BLaER1 treated with 17β-estradiol and CSF1 and Interleukin-3, amounts not matched to agents 10 nM and 100 nM (cell line): ENCODE measurements around the gene CLUH.
"Not testable (repeated sequence)": the region's sequence is repeated elsewhere in the genome, so short reads cannot be mapped to it uniquely, and the experiment has no call there.

Experiments
- H3K27ac ChIP-seq, 11 experiments: shearing (Covaris generic); formaldehyde crosslinking; 2 replicates each; pipeline ENCODE4 v1.8.1; 2022
- H3K27me3 ChIP-seq, 11 experiments: shearing (Covaris generic); formaldehyde crosslinking; 2 replicates each; pipeline ENCODE4 v1.8.1; 2022
- H3K36me3 ChIP-seq, 11 experiments: shearing (Covaris generic); formaldehyde crosslinking; 2 replicates each; pipeline ENCODE4 v1.8.1; 2022
- H3K4me1 ChIP-seq, 10 experiments: shearing (Covaris generic); formaldehyde crosslinking; 2 replicates each; pipeline ENCODE4 v1.8.1; 2022
- H3K4me2 ChIP-seq, 11 experiments: shearing (Covaris generic); formaldehyde crosslinking; 2 replicates each; pipeline ENCODE4 v1.8.1; 2022
- H3K4me3 ChIP-seq, 10 experiments: shearing (Covaris generic); formaldehyde crosslinking; 2 replicates each; pipeline ENCODE4 v1.8.1; 2022
- H3K9ac ChIP-seq, 11 experiments: shearing (Covaris generic); formaldehyde crosslinking; 2 replicates each; pipeline ENCODE4 v1.8.1; 2022
- H3K9me3 ChIP-seq, 11 experiments: shearing (Covaris generic); formaldehyde crosslinking; replicated peaks in 1 of 11; 2 replicates each; pipeline ENCODE4 v1.8.1; 2022
- H4K20me1 ChIP-seq, 11 experiments: shearing (Covaris generic); formaldehyde crosslinking; 2 replicates each; pipeline ENCODE4 v1.8.1; 2022
- Cebpa-rat ChIP-seq, 11 experiments: shearing (Covaris generic); IDR thresholded peaks; 2 replicates each; pipeline ENCODE4 v1.8.1; 2022

Gene CLUH

DNA sequence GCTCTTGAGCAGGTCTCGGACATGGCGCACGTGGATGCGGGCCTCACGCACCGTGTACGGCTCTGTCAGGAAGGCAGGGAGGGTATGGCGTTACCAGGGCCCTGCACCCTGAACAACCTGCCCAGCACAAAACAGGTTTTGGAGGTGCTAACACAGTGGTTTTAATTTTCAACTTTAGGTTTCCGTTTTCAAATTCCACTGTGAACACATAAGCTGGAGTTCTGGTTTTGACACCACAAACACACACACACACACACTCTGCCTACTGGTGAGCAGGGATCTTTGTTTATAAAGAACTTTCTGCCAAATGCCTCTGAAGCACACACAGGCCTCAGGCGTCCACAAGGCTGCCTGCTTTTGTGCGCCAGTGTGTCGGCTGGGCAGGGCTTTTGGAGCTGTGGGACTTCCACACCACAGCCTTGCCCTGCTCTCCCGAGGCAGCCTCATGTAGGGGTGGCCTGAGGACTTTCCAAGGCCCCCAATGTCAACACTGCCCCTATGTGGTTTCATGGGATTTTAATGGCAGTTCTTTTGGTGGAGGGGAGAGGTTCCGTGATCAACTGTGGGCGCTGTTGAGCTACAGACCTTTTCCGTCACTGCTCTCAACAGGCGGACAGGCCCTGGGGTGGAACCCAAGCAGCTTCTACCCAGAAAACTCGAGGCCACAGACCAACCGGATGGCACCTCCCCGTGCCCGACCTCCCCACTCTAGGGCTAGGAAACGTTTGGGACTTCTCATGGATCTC is 9.4 kb downstream of the CLUH start:
- no peak overlapping the region for H3K4me3 ChIP-seq
- H3K27ac ChIP-seq = no peak overlapping the region
- no peak overlapping the region for H3K4me2 ChIP-seq
- H4K20me1 ChIP-seq = peaks cover 38 to 100% (median 98%) of the 10 kb centered on the region in 11 experiments; a peak in 21 of 22 replicates
- H3K36me3 ChIP-seq = peaks cover 77 to 100% (median 96%) of the 10 kb centered on the region in 11 experiments
- H3K9ac ChIP-seq = no peak overlapping the region
- no peak for TF ChIP-seq Cebpa-rat (IDR thresholded peaks at IDR 0.05)
- no peaks in the 10 kb centered on the region for H3K27me3 ChIP-seq
- H3K4me1 ChIP-seq = peaks cover under 1 to 27% (median 17%) of the 10 kb centered on the region in 10 experiments; a peak in 18 of 20 replicates
- no peaks in the 10 kb centered on the region for H3K9me3 ChIP-seq

DNA sequence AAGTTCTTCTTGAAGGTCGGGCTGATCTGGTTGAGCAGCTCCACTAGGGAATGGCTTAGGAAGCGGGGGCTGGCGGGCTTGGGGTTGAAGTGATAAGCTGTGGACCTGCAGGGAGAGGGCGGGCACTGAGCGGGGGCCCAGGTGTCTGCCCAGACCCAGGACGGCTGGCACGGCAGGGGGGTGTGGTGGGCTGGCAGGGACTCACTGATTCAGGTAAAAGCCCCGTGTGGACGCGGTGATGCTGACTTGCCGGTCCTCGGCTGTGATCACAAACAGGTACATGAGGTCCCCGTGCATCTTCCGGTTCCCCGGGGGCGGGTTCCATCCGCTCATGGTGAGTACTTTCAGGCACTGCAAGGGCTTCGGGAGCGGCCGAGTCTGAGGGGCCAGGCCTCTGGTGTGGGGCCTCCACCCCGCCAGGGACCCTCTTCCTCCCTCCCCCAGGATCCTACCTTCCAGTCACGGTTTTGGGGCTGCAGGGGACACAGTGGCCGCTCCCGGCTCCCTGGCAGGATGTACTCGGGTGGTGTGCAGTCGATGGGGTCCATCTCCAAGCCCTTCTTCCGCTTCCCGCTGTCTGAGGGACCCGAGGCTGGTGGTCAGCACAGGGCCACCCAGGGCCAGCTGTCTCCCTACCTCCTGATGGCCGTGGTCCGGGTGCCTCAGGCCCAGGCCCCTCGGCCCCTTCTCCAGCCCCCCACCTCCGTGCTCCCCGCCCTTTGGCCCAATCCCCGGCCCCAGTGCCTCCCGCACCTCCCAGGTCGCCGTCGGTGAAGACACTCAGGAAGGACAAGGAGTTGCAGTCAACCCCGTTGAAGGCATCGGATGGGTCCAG is 10.2 kb downstream of the CLUH start:
- Histone ChIP-seq H3K4me2 (no peak overlapping the region), H3K27ac (no peak overlapping the region), H3K4me1 (peaks cover 0 to 19% (median 12%) of the 10 kb centered on the region in 10 experiments; a peak in 14 of 20 replicates), H3K9me3 (no peaks in the 10 kb centered on the region), H4K20me1 (peaks cover 31 to 100% (median 98%) of the 10 kb centered on the region in 11 experiments; a peak in 21 of 22 replicates), H3K9ac (no peak overlapping the region), H3K27me3 (no peaks in the 10 kb centered on the region), H3K4me3 (no peak overlapping the region), H3K36me3 (peaks cover 84 to 100% (median 97%) of the 10 kb centered on the region in 11 experiments)
- TF ChIP-seq Cebpa-rat (IDR thresholded peaks at IDR 0.05) = no peak

DNA sequence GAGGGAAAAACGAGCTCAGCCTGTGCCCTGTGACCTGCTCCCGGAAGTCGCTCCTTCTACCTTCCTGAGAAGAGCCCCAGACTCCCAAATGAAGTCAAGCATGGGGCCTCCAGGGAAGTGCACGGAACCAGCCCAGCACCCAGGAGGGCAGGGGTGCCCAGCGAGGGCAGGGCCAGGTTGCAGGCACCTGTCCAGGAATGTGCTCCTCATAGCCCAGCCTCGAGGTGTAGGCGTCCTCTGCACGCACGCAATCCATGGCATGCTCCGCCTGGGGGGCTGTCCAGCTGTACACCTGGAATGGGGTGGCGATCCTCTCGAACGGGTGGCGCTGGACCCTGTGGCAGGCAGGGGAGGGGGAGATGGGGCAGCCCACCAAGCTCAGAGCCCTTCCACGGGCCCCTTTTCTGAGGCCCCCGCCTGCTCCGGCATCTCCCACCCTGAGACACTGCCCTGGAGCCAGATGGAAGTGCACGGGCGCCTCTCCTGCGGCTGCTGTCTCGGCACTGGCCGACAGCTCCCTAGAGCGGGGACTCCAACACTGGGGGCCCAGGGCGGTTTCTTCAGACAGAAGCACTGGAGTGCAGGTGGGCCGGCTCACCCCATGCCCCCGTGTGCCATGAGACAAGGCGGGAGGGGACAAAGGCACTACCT is 10.9 kb downstream of the CLUH start:
- peaks cover 92 to 100% (median 97%) of the 10 kb centered on the region in 11 experiments for H3K36me3 ChIP-seq
- H4K20me1 ChIP-seq = peaks cover 23 to 100% (median 98%) of the 10 kb centered on the region in 11 experiments; a peak in 21 of 22 replicates
- peaks cover 0 to 12% (median 4%) of the 10 kb centered on the region in 10 experiments; a peak in 13 of 20 replicates for H3K4me1 ChIP-seq
- no peak overlapping the region for H3K27ac ChIP-seq
- H3K4me2 ChIP-seq = no peak overlapping the region
- no peaks in the 10 kb centered on the region for H3K27me3 ChIP-seq
- H3K9me3 ChIP-seq = no peaks in the 10 kb centered on the region
- H3K4me3 ChIP-seq = no peak overlapping the region
- TF ChIP-seq Cebpa-rat (IDR thresholded peaks at IDR 0.05) = no peak
- no peak overlapping the region for H3K9ac ChIP-seq

DNA sequence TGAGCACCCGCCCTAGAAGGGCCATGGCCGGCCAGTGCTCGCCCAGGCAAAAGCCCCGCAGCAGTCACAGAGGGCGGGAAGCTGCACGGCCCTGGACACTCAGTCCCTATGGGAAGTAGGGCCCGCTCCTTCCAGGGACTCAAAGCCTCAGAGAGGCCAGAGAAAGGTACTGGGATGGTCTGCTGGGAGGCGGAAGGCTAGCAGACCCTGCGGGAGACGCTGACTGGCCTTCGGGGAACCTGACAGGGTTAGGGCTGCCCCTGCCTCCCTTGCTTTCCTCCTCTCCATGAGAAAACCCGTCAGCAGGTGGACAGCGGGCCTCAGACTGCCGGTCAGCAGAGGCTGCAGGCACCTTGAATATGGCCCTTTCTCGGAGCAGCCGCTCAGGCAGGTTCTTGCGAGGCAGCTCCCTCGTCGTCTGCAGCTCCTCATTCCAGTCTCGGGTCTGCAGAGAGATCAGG is 11.5 kb downstream of the CLUH start:
- peaks cover 97 to 100% (median 100%) of the 10 kb centered on the region in 11 experiments for H3K36me3 ChIP-seq
- peaks cover 18 to 100% (median 98%) of the 10 kb centered on the region in 11 experiments; a peak in 21 of 22 replicates for H4K20me1 ChIP-seq
- no peaks in the 10 kb centered on the region for H3K27me3 ChIP-seq
- TF ChIP-seq Cebpa-rat (IDR thresholded peaks at IDR 0.05) = no peak
- peaks cover 0 to 9% (median 1%) of the 10 kb centered on the region in 10 experiments; a peak in 7 of 20 replicates for H3K4me1 ChIP-seq
- no peak overlapping the region; a peak in 1 of 22 replicates for H3K9ac ChIP-seq
- no peaks in the 10 kb centered on the region for H3K9me3 ChIP-seq
- no peak overlapping the region for H3K27ac ChIP-seq
- H3K4me2 ChIP-seq = no peak overlapping the region
- H3K4me3 ChIP-seq = no peak overlapping the region

DNA sequence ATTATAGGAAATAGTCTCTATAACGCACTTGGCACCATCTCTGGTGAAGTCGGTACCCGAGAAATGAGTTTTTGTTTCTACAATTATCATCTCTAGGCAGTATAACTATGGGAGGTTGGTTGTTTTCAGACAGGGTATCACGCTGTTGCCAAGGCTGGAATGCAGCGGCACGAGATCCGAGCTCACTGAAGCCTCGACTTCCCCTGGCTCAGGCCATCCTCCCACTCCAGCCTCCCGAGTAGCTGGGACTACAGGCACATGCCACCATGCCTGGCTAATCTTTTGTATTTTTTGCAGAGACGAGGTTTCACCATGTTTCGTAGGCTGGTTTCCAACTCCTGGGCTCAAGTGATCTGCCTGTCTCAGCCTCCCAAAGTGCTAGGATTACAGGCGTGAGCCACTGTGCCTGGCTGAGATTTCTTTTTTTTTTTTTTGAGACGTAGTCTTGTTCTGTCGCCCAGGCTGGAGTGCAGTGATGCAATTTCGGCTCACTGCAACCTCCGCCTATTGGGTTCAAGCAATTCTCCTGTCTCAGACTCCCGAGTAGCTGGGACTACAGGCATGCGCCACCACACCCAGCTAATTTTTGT is 12.3 kb downstream of the CLUH start:
- Histone ChIP-seq H3K36me3 (peaks cover 96 to 99% (median 98%) of the 10 kb centered on the region in 11 experiments), H4K20me1 (peaks cover 10 to 99% (median 96%) of the 10 kb centered on the region in 11 experiments; a peak in 21 of 22 replicates)
- not testable (repeated sequence) for H3K9ac ChIP-seq, H3K9me3 ChIP-seq, H3K27me3 ChIP-seq, H3K4me1 ChIP-seq, H3K4me2 ChIP-seq, H3K4me3 ChIP-seq, H3K27ac ChIP-seq

DNA sequence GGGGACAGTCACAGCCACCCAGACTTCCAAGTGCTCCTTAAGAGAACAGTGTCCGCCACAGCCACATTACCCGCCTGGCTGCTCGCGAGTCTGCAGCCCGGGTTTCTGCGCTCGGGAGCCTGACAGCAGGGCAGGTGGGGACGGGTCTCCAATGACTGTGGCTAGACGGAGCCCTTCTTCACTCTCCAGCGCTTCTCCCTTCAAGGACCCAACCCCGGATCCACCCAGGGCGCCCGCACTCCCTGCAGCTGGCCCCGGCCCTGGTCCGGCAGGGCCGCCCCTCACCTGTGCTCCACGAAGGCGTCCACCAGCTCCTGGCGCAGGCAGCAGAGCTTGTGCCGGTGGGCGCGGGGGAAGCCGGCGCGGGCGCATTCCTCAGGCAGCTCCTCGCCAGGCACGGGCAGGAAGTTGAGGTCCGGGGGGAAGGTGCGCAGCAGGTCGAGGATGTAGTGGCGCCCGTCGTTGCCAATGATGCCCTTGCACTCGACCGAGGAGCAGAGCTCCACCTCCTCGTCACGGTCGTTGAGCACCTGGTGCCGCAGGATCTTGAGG is 13.9 kb downstream of the CLUH start:
- Histone ChIP-seq H3K27me3 (no peaks in the 10 kb centered on the region), H3K36me3 (peaks cover 95 to 99% (median 98%) of the 10 kb centered on the region in 11 experiments), H3K9me3 (no peaks in the 10 kb centered on the region), H3K4me1 (peaks cover 0 to 22% (median 13%) of the 10 kb centered on the region in 10 experiments; a peak in 10 of 20 replicates), H3K9ac (no peak overlapping the region), H3K4me3 (no peak overlapping the region), H3K27ac (no peak overlapping the region), H4K20me1 (peaks cover 0 to 99% (median 96%) of the 10 kb centered on the region in 11 experiments; a peak in 20 of 22 replicates), H3K4me2 (no peak overlapping the region)
- TF ChIP-seq Cebpa-rat (IDR thresholded peaks at IDR 0.05) = no peak

DNA sequence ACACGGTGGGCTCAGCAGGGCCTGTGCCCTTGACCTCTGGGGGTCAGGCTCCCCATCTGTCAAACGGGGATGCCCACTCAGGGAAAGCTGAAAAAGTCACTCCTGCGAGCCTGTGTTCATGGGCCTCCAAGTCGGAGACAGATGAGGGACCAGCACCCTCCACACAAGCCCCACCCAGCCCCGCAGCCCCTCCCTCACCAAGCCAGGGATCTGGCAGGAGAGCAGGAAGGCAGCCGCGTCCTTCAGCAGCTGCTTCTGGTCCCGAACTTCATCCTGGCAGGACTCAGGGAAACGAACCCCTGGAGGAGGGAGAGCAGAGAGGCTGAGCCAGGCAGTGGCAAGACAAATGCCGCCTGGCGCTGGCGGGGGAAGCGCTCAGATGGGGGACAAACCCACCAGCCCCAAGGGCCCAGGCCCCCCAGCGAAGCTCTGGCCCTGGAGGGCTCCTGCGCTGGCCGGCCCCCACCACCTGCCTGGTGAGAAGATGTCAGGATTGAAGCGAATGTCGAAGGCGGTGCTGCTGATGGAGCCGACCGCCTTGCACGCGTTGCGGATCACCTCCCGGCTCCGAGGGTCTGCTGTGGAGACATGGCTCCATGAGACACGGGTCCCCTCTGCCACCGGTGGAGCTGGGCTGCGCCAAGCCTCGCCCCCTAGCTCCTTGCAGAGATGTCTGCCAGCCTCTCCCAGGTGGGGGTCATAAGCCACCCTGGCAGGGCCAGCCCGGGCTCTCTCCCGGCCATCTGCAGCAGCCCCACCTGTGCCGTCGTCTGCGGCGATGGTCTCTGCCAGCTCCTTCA is 15.4 kb downstream of the CLUH start:
- Histone ChIP-seq H4K20me1 (peaks cover 0 to 97% (median 92%) of the 10 kb centered on the region in 11 experiments; a peak in 20 of 22 replicates), H3K4me3 (no peak overlapping the region), H3K9ac (no peak overlapping the region), H3K27me3 (no peaks in the 10 kb centered on the region), H3K27ac (no peak overlapping the region), H3K4me2 (no peak overlapping the region), H3K4me1 (peaks cover 4 to 27% (median 18%) of the 10 kb centered on the region in 10 experiments; a peak in 19 of 20 replicates), H3K36me3 (peaks cover 93 to 98% (median 95%) of the 10 kb centered on the region in 11 experiments), H3K9me3 (no peaks in the 10 kb centered on the region)
- TF ChIP-seq Cebpa-rat (IDR thresholded peaks at IDR 0.05) = no peak
